G401 (cell line): ENCODE data around the gene ADPRS. TPM values are rescaled to one million over a fixed set of nuclear protein-coding genes. Genes with fewer than 3 reads are reported as not detected.
A peak's percentile ranks its signal among the peaks of the same experiment; 100 is the strongest.

Source experiments
- DNase-seq: peaks from one replicate; pipeline ENCODE4 v3.0.0-alpha.2; 2015; ENCODE audit warnings: low spot score
- in situ Hi-C: cut with HindIII; loops from 2 replicates; pipeline ENCODE4 v1.10.0; 2016; ENCODE audit warnings: low sequenced_read_pairs, mixed read lengths
- total RNA-seq: library from RNA; depleted of rRNA; stranded (reverse); fragments of >200 nt; shearing (Covaris generic); gene quantifications from 2 replicates; pipeline ENCODE4 v1.2.3, GENCODE V29; 2014

Gene ADPRS
- total RNA-seq, 1 experiment from 2014 or later: 58.5 TPM

DNA sequence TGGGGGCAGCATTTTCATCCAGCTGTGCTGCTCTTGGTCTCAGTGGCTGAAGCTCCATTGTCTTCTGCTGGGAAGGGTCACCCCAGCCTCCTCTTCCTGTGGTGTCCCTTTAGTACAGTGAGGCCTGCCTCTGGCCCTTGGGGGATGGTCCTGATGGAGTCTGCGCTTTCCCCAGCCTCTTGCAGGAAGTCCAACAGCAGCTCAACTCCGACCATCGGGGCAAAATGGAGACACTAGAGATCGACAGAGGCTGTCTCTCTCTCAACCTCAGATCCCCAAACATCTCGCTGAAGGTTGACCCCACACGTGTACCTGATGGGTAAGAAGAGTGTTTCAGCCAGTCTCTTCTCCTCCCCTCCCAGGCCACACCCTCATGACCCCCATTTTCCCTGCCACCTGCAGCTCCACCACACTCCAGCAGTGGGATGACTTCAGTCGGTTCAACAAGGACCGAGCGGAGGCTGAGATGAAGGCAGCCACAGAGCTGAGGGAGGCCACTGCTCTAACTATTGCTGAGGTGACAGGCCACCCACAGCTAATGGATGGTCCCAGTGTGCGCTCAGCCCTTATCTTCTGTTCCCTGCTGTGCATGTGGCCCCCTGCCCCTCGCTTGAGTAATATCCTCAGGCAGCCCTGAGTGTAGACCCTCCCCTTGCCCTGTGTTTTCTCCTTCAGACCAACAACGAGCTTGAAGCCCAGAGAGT, 2.0 kb upstream of the ADPRS start:
- in situ Hi-C loops: no loop called here
- DNase-seq: no peak

DNA sequence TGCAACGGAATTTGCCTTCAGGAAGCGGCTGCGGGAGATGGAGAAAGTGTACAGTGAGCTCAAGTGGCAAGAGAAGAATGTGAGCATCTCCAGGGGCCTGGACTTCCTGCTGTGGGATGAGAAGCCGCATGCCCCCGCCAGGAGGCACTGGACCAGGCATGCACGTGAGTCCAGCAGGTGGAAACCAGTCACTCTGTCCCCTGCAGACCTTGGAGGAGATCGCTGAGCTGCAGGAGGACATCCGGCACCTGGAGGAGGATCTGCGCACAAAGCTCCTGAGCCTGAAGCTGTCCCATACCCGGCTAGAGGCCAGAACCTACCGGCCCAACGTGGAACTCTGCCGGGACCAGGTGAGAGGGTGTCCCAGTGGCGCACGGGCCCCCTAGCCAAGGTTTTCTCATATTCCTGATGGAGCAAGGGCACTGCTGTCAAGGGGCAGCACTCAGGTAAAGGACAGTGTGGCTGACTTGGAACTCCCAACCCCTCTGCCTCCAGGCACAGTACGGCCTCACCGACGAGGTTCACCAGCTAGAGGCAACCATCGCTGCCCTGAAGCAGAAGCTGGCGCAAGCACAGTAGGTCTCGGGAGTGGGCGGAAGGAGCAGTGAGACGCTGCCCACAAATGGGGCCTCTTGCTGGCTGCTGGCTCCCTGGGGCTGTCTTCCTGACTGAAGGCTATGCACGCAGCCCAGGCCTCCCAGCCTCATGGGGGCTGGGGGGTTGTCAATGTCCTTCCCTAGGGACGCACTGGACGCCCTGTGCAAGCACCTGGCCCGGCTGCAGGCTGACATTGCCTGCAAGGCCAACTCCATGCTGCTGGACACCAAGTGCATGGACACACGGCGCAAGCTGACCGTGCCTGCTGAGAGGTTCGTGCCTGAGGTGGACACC, 1.2 kb upstream of the ADPRS start:
- no peak for DNase-seq
- in situ Hi-C loops: no loop called here

GRCh38 chr1:36088265-36088576, 471 bp upstream of the ADPRS start:
- no peak for DNase-seq
- in situ Hi-C loops: no loop called here

GRCh38 chr1:36089393-36090121, 865 bp downstream of the ADPRS start:
- DNase-seq: no peak
- in situ Hi-C loops: no loop called here

DNA sequence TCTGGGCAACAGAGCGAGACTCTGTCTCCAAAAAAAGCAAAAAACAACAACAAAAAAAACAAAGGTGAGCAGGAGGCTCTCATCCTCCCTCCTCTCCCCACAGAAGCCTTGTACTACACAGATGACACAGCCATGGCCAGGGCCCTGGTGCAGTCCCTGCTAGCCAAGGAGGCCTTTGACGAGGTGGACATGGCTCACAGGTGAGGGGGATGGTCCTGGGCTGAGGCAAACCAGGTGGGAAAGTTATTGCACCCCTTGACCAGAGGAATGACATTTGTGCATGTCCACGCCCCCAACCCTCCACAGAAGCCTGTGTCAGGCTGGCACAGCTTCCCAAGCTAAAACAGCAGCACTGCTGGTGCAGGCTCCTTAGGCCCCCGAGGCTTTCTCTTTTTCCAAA, 2.4 kb downstream of the ADPRS start:
- DNase-seq: no peak
- in situ Hi-C loops: no loop called here

DNA sequence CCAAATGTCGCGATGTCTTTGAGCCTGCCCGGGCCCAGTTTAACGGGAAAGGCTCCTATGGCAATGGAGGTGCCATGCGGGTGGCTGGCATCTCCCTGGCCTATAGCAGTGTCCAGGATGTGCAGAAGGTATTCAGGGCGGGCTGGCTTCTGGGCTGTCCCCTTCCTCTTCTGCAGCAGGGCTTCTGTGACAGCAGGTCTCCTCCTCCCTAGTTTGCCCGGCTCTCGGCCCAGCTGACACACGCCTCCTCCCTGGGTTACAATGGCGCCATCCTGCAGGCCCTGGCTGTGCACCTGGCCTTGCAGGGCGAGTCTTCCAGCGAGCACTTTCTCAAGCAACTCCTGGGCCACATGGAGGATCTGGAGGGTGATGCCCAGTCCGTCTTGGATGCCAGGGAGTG, 3.0 kb downstream of the ADPRS start:
- DNase-seq: no peak
- in situ Hi-C loops: no loop called here

DNA sequence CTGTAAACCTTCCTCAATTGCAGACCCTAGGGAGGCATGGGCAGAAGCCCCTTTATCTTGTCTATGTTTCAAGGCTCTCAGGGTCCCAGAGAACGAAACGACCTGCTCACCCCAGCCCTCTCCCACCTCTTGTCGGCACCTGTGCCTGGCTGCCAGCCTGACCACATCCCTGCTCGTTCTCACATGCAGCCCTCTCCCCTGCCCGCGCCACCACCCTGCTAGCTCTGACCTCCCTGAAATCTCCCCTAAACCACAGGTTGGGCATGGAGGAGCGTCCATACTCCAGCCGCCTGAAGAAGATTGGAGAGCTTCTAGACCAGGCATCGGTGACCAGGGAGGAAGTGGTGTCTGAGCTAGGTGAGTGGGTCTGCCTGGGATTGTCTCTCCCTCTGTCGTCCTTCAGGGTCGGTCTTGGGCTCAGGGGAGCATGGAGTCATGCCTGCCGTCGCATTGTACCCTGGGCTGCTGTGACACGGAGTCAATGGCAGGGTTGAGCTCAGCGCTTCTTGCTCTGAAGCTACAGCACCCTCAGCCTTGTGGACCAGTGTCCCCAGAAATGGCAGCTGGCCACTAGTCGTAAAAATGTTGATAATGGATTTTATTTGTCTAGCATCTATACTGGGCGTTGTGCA, 3.6 kb downstream of the ADPRS start:
- in situ Hi-C loops: no loop called here

DNA sequence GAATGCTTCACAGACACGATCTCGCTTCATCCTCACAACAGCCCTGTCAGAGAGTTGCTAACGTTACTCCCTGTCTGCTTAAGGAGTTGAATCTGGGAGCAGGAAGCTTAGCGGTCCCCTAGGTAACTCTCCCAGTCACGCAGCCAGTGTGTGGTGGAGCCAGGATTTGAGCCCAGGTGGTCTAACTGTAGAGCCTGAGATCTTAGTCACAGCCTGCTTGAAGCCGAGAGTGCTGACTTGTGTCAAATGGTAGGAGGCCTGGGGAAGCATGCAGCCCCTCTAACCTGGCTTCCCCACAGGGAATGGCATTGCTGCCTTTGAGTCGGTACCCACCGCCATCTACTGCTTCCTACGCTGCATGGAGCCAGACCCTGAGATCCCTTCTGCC, 4.1 kb downstream of the ADPRS start:
- in situ Hi-C loops: no loop called here
- no peak for DNase-seq

More for the DNA sequence above, 3.6 kb downstream of the ADPRS start:
- no peak for DNase-seq

DNA sequence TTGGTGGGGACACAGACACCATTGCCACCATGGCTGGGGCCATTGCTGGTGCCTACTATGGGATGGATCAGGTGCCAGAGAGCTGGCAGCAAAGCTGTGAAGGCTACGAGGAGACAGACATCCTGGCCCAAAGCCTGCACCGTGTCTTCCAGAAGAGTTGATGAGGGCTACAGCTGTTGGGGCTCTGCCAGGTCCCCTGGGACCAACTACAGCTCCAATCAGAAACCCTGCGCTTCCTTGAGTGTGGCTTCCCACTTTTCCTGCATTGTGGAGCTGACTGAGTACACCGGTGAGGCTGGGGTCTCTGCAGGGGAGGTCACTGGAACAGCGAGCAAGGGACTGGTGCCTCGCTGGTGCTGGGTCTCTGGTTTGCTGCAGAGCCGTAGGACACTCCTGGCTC, 4.5 kb downstream of the ADPRS start:
- in situ Hi-C loops: no loop called here

GRCh38 chr1:36093929-36094328, 5.2 kb downstream of the ADPRS start:
- peak; percentile 90 for DNase-seq
- in situ Hi-C loops: no loop called here

More for the DNA sequence above, 4.5 kb downstream of the ADPRS start:
- DNase-seq: no peak

DNA sequence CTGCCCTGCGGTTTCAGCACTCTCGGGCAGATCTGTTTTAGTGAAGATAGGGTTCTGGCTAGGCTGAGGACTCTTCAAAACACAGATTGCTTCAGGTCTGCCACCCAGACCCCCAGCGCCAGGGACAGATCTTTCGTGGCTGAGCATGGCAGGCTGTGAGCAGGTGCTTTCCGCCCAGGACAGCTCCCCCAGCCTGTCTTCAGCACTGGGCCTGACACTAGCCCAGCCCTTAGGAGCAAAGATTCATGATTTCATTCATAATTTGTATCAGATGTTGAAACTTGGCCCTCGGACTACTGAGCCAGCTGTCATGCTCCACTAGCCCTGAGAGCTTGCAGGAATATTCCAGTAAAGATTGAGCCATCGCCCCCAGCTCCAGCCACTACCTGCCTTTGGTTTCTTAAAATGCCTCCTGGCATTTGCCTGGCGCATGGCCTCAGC, 5.9 kb downstream of the ADPRS start:
- in situ Hi-C loops: no loop called here
- no peak for DNase-seq

GRCh38 chr1:36095760-36096405, 7.2 kb downstream of the ADPRS start:
- in situ Hi-C loops: no loop called here
- no peak for DNase-seq

DNA sequence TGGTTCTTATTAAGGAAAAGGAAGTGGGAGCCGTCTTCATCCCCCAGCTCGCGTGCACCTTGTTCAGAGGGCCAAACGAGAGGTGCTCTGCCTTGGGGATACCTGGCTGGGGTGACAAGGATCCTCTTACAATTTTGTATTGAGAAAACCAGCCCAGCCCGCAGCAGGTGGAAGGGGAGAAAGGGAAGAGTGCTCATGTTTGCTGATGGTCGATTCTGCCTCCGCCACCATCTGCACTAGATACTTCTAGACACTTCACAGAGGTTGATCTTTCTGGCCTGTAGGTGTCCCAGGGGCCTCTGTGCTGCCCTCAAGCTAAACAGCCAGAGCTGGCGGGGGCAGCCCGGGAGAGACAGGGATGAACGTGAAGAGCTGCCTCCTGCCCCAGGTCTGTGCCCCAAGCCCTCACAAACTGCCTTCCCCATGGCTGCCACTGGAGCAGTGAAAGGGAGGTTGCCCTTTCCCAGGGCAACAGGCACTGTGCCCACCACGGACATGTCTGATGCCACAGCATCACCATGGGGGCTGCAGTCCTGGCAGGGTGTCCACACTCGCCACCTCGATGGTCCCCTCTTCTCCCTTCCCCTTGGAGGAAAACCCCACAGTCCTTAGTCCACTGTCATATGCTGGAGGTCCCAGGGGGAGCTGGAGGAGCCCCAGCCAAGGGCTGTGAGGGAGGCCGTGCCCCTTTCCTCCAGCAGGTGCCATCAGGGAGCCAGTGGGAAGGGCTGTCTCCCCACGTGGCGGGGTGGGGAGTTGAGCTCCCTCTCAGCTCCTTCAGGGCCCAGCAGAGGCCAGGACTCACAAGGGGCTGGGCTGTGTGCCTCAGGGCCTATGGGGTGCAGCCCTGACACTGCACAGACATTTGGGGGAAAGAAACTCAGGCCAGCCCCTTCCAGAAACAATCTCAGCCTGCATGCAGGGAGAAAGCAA, 8.1 kb downstream of the ADPRS start:
- no peak for DNase-seq

GRCh38 chr1:36097693-36098585, 9.2 kb downstream of the ADPRS start:
- no peak for DNase-seq
- in situ Hi-C loops: no loop called here

More for the DNA sequence above, 8.1 kb downstream of the ADPRS start:
- in situ Hi-C loops: no loop called here

- in situ Hi-C loops: no loop called here
- no peak for DNase-seq
Observed at GRCh38 chr1:36098650-36099365, 10.1 kb downstream of the ADPRS start.

DNA sequence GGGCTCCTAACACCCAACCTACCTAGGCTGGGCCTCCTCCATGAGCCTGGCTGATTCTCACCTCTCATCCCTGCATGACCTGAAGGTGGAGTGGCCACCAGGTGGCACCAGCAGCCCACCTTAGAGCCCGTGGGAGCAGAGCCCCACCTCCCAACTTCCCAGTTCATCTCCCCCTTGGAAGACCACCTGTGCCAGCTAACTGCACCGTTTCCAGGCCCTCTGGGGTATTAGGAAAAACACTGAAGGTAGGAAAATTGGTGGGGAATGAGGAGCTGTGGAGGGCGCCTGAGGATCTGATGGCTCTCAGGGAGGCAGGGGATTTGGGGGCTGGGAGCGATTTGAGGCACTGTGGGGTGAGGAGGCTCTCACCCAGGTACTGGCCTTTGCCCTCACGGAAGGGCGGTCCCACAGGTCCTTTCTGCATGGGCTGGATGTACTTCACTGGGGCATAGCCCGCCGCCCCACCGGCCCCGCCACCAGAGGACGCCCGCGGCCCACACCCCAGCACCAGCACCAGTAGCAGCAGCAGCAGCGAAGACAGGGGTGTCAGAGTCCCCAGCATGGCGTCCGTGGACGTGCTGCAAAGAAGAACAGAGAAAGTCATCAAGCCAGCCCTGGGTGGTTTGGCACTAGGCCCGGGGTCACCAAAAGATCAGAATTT, 11.1 kb downstream of the ADPRS start:
- DNase-seq: peak; percentile 83
- in situ Hi-C loops: no loop called here
